Natural killer cell (primary cell): Measurements from ENCODE around the gene FSIP1. TPM values are rescaled to one million over a fixed set of nuclear protein-coding genes. Genes with fewer than 3 reads are reported as not detected.

Experiments used
- ATAC-seq, 3 donors: fragments of 150-1000 bp in 2 of 3; fragments of 200-7000 bp in 1 of 3; cut with Tn5 transposase; 1 replicate in 1 of 3; 2 replicates in 2 of 3; pipeline ENCODE4 v1.10.0; 2021; ENCODE audit warnings: mild to moderate bottlenecking in 2 of 3, moderate library complexity in 2 of 3
- DNase-seq, 2 donors: peaks; one replicate each; pipeline versions ENCODE4 v3.0.0 to v3.0.0-alpha.2; 2013 to 2021; ENCODE audit warnings: mixed read lengths in 1 of 2
- H3K27ac ChIP-seq: one replicate; pipeline ENCODE4 v1.5.1; 2013; ENCODE audit warnings: mild to moderate bottlenecking, low read length
- H3K27me3 ChIP-seq: one replicate; pipeline ENCODE4 v1.6.1; 2013; ENCODE audit warnings: low read length; ENCODE audit not compliant: control insufficient read depth, insufficient read depth
- H3K36me3 ChIP-seq: one replicate; pipeline ENCODE4 v1.6.1; 2013; ENCODE audit warnings: low read length; ENCODE audit not compliant: control insufficient read depth, insufficient read depth
- H3K4me1 ChIP-seq: one replicate; pipeline ENCODE4 v1.6.1; 2013; ENCODE audit warnings: low read length; ENCODE audit not compliant: control insufficient read depth, insufficient read depth
- H3K4me3 ChIP-seq: one replicate; pipeline ENCODE4 v1.5.1; 2013; ENCODE audit warnings: low read length
- H3K9me3 ChIP-seq: one replicate; pipeline ENCODE4 v1.6.1; 2013; ENCODE audit warnings: low read length; ENCODE audit not compliant: control insufficient read depth, insufficient read depth
- H3K27ac Mint-ChIP-seq, 2 donors: one replicate each; pipeline ENCODE4 v1.8.0; 2022; ENCODE audit warnings: mild to moderate bottlenecking in 2 of 2, mixed read lengths in 2 of 2, moderate library complexity in 1 of 2
- H3K27me3 Mint-ChIP-seq, 2 donors: one replicate each; pipeline ENCODE4 v1.8.0; 2022; ENCODE audit warnings: low read depth in 2 of 2, mixed read lengths in 2 of 2
- H3K36me3 Mint-ChIP-seq: one replicate; pipeline ENCODE4 v1.8.0; 2022; ENCODE audit warnings: mixed read lengths
- H3K4me1 Mint-ChIP-seq, 2 donors: one replicate each; pipeline ENCODE4 v1.8.0; 2022; ENCODE audit warnings: mixed read lengths in 2 of 2
- H3K4me3 Mint-ChIP-seq: one replicate; pipeline ENCODE4 v1.8.0; 2022; ENCODE audit warnings: mild to moderate bottlenecking, moderate library complexity, mixed read lengths
- H3K9me3 Mint-ChIP-seq, 2 donors: one replicate each; pipeline ENCODE4 v1.8.0; 2022; ENCODE audit warnings: mixed read lengths in 2 of 2
- WGBS: methylation state at CpG from one replicate; pipeline ENCODE4 v1.1.7; 2013; ENCODE audit warnings: missing lambda C conversion rate; ENCODE audit not compliant: insufficient coverage; 5-methylcytosine and 5-hydroxymethylcytosine counted together
- intact Hi-C: fragments of 100-400 bp; cut with micrococcal nuclease; formaldehyde crosslinking; loops from one replicate; pipeline ENCODE4 v1.14.2; 2022
- total RNA-seq, 4 donors: library from RNA; stranded (reverse); fragments of 120-200 nt in 1 of 4; gene quantifications; one replicate each; pipeline versions ENCODE4 v1.2.3 to v1.2.4, GENCODE V29; 2013 to 2022
- TF ChIP-seq, protein P1 (sequence below): fragments of 200-600 bp; IDR thresholded peaks from one replicate; pipeline ENCODE4 v1.8.0; 2022; ENCODE audit warnings: antibody characterized with exemption

The FSIP1 gene
- total RNA-seq, 3 donors from 2014 or later (not counting 1 experiment from before 2014, with no cell fraction given) = 1.1 to 2.3 (median 1.8) TPM

GRCh38 chr15:39807791-39808190 lies 25.1 kb upstream of the FSIP1 start:
- Histone ChIP-seq H3K4me1 (no peaks in the 10 kb centered on the region), H3K36me3 (no peaks in the 10 kb centered on the region), H3K4me3 (no peak overlapping the region), H3K27me3 (peaks cover 2% of the 10 kb centered on the region), H3K9me3 (no peaks in the 10 kb centered on the region), H3K27ac (no peak overlapping the region)
- WGBS = 92% methylated on average over 4 of the region's 4 CpGs
- ATAC-seq = no peak
- DNase-seq = no peak
- H3K9me3 Mint-ChIP-seq = no peaks in the 10 kb centered on the region
- TF ChIP-seq, protein P1, sequence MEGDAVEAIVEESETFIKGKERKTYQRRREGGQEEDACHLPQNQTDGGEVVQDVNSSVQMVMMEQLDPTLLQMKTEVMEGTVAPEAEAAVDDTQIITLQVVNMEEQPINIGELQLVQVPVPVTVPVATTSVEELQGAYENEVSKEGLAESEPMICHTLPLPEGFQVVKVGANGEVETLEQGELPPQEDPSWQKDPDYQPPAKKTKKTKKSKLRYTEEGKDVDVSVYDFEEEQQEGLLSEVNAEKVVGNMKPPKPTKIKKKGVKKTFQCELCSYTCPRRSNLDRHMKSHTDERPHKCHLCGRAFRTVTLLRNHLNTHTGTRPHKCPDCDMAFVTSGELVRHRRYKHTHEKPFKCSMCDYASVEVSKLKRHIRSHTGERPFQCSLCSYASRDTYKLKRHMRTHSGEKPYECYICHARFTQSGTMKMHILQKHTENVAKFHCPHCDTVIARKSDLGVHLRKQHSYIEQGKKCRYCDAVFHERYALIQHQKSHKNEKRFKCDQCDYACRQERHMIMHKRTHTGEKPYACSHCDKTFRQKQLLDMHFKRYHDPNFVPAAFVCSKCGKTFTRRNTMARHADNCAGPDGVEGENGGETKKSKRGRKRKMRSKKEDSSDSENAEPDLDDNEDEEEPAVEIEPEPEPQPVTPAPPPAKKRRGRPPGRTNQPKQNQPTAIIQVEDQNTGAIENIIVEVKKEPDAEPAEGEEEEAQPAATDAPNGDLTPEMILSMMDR = no peak
- H3K27ac Mint-ChIP-seq = no peak overlapping the region
- intact Hi-C loops = no loop called here
- H3K4me1 Mint-ChIP-seq = no peaks in the 10 kb centered on the region
- no peak overlapping the region for H3K4me3 Mint-ChIP-seq
- H3K36me3 Mint-ChIP-seq = no peaks in the 10 kb centered on the region
- peaks cover 16 to 21% of the 10 kb centered on the region in 2 donors for H3K27me3 Mint-ChIP-seq

GRCh38 chr15:39804026-39804425 lies 21.4 kb upstream of the FSIP1 start:
- Histone ChIP-seq H3K27ac (no peak overlapping the region), H3K27me3 (no peaks in the 10 kb centered on the region), H3K36me3 (no peaks in the 10 kb centered on the region), H3K4me1 (no peaks in the 10 kb centered on the region), H3K4me3 (no peak overlapping the region), H3K9me3 (no peaks in the 10 kb centered on the region)
- TF ChIP-seq, protein P1 = no peak
- WGBS = 100% methylated on average over 1 of the region's 2 CpGs
- intact Hi-C loops = no loop called here
- Mint-ChIP-seq H3K9me3 (no peaks in the 10 kb centered on the region), H3K36me3 (no peaks in the 10 kb centered on the region), H3K27me3 (peaks cover 20 to 43% of the 10 kb centered on the region in 2 donors), H3K27ac (no peak overlapping the region), H3K4me3 (no peak overlapping the region), H3K4me1 (no peaks in the 10 kb centered on the region)
- DNase-seq (no peak), ATAC-seq (no peak)

DNA sequence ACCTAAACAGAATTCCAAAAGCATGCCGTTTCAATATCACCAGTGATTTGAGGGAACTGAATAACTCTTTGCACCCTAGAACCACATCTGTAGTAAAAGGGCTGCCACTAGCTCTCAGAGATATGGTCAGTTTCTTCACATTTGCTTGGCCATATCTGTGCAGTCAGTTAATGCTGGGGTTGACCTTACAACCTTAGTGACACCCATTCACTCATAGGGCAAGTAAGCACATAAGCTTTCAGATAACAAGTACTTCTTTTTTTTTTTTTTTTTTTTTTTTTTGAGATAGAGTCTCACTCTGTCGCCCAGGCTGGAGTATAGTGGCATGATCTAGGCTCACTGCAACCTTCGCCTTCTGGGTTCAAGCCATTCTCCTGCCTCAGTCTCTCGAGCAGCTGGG lies 20.4 kb upstream of the FSIP1 start:
- H3K36me3 ChIP-seq = no peaks in the 10 kb centered on the region
- 91% methylated on average over 4 of the region's 4 CpGs for WGBS
- no peaks in the 10 kb centered on the region for H3K27me3 ChIP-seq
- Mint-ChIP-seq H3K36me3 (no peaks in the 10 kb centered on the region), H3K4me1 (no peaks in the 10 kb centered on the region), H3K27me3 (peaks cover 15 to 47% of the 10 kb centered on the region in 2 donors), H3K4me3 (no peak overlapping the region), H3K9me3 (no peaks in the 10 kb centered on the region), H3K27ac (no peak overlapping the region)
- no peaks in the 10 kb centered on the region for H3K9me3 ChIP-seq
- intact Hi-C loops = no loop called here
- ATAC-seq = no peak
- H3K4me3 ChIP-seq = no peak overlapping the region
- TF ChIP-seq, protein P1 = no peak
- DNase-seq = no peak
- no peaks in the 10 kb centered on the region for H3K4me1 ChIP-seq
- no peak overlapping the region for H3K27ac ChIP-seq

- Mint-ChIP-seq H3K4me3 (no peak overlapping the region), H3K36me3 (no peaks in the 10 kb centered on the region), H3K4me1 (no peaks in the 10 kb centered on the region), H3K9me3 (no peaks in the 10 kb centered on the region), H3K27me3 (peaks cover 17 to 55% of the 10 kb centered on the region in 2 donors), H3K27ac (no peak overlapping the region)
- Histone ChIP-seq H3K27ac (no peak overlapping the region), H3K4me3 (no peak overlapping the region), H3K27me3 (no peaks in the 10 kb centered on the region), H3K36me3 (no peaks in the 10 kb centered on the region), H3K4me1 (no peaks in the 10 kb centered on the region), H3K9me3 (no peaks in the 10 kb centered on the region)
- intact Hi-C loops = no loop called here
- TF ChIP-seq, protein P1 = no peak
- DNase-seq (peak in 1 of 2 donors; percentile 32), ATAC-seq (no peak)
- WGBS = 86% methylated on average over 19 of the region's 19 CpGs
These were observed 19.1 kb upstream of the FSIP1 start for GRCh38 chr15:39801641-39802309.
